Lung (tissue), 12 donors: ENCODE results near the gene WWC2. TPM values are rescaled to one million over a fixed set of nuclear protein-coding genes. Genes with fewer than 3 reads are reported as not detected.

Source experiments
- ATAC-seq: fragments of 200-7000 bp; cut with Tn5 transposase; one replicate; pipeline ENCODE4 v1.9.1; 2020; ENCODE audit warnings: moderate number of reproducible peaks; ENCODE audit not compliant: insufficient read depth, low FRiP score
- DNase-seq, 3 donors: peaks; one replicate each; pipeline ENCODE4 v3.0.0-alpha.2; 2013 to 2017
- H3K27ac ChIP-seq, 2 donors: one replicate each; pipeline ENCODE4 v1.5.1; 2013; ENCODE audit warnings: mild to moderate bottlenecking in 2 of 2, moderate library complexity in 2 of 2, control low read depth in 1 of 2, inconsistent platforms in 1 of 2, low read depth in 1 of 2, low read length in 1 of 2
- H3K27me3 ChIP-seq, 3 donors: one replicate each; pipeline ENCODE4 v1.5.1; 2013; ENCODE audit warnings: low read length in 2 of 3; ENCODE audit not compliant: control insufficient read depth in 3 of 3, insufficient read depth in 3 of 3
- H3K36me3 ChIP-seq, 4 donors: one replicate each; pipeline ENCODE4 v1.5.1; 2013; ENCODE audit warnings: low read length in 4 of 4, mild to moderate bottlenecking in 1 of 4, moderate library complexity in 1 of 4; ENCODE audit not compliant: control insufficient read depth in 4 of 4, insufficient read depth in 4 of 4
- H3K4me1 ChIP-seq, 5 donors: one replicate each; pipeline ENCODE4 v1.5.1; 2013; ENCODE audit warnings: low read length in 5 of 5, mild to moderate bottlenecking in 2 of 5, moderate library complexity in 1 of 5; ENCODE audit not compliant: control insufficient read depth in 5 of 5, insufficient read depth in 5 of 5
- H3K4me3 ChIP-seq: one replicate; pipeline ENCODE4 v1.5.1; 2013; ENCODE audit warnings: mild to moderate bottlenecking, control low read depth, moderate library complexity
- H3K9ac ChIP-seq, 2 donors: one replicate each; pipeline ENCODE4 v1.5.1; 2013; ENCODE audit warnings: low read length in 2 of 2, control low read depth in 1 of 2; ENCODE audit not compliant: insufficient read depth in 1 of 2
- H3K9me3 ChIP-seq, 4 donors: one replicate each; pipeline ENCODE4 v1.5.1; 2013; ENCODE audit warnings: low read length in 3 of 4, mild to moderate bottlenecking in 1 of 4, moderate library complexity in 1 of 4; ENCODE audit not compliant: control insufficient read depth in 4 of 4, insufficient read depth in 3 of 4
- WGBS, 2 donors: extraction: QIAGEN DNeasy Blood & Tissue Kit; methylation state at CpG; one replicate each; pipeline ENCODE4 v1.1.7; 2013; 5-methylcytosine and 5-hydroxymethylcytosine counted together
- polyA plus RNA-seq, 2 donors: library from polyadenylated mRNA; stranded (reverse); fragments of 200-250 nt; gene quantifications; one replicate each; pipeline ENCODE4 v1.2.1, GENCODE V29; 2013
- total RNA-seq, 2 donors: library from RNA; depleted of rRNA in 1 of 2; stranded (reverse); fragments of >200 nt in 1 of 2; gene quantifications; one replicate each; pipeline ENCODE4 v1.2.1, GENCODE V29; 2014 to 2021
- TF ChIP-seq, protein P1 (sequence below): IDR thresholded peaks from 2 replicates; pipeline ENCODE4 v1.5.1; 2012; ENCODE audit warnings: mild to moderate bottlenecking; ENCODE audit errors: control extremely low read depth, extremely low read depth
- donor health status: control.
- donor health status: control.
- donor health status: Bipolar disorder and iron deficiency.
- donor health status: healthy.
- donor health status: DM: yes; HTN: yes; CAD: no.

WWC2 gene
- total and polyA plus RNA-seq, 4 donors, result 15.6 to 124 (median 45.2) TPM

DNA sequence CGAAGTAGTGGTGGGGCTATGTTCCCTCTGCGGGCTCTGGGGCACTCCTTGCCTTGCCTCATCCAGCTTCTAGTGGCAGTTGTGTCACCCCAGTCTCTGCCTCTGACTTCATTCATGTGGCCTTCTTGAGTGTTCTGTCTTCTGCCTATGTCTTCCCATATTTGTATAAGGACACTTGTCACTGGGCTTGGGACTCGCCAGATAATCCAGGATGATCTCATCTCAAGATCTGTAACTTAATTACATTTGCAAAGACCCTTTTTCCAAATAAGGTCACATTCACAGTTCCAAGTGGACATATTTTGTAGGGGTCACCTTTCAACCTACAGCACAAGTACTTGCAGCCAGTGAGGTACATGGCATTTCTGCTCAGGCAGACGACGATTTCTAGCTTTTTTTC, 253.5 kb downstream of the WWC2 start:
- no peak for ATAC-seq
- Histone ChIP-seq H3K36me3 (no peaks in the 10 kb centered on the region), H3K27ac (no peak overlapping the region), H3K9ac (no peak overlapping the region), H3K4me1 (peaks cover 0 to 4% (median 0%) of the 10 kb centered on the region in 5 donors), H3K4me3 (no peak overlapping the region), H3K27me3 (no peaks in the 10 kb centered on the region), H3K9me3 (peaks cover 0 to 1% (median 0%) of the 10 kb centered on the region in 4 donors)
- DNase-seq, result no peak
- TF ChIP-seq, protein P1, sequence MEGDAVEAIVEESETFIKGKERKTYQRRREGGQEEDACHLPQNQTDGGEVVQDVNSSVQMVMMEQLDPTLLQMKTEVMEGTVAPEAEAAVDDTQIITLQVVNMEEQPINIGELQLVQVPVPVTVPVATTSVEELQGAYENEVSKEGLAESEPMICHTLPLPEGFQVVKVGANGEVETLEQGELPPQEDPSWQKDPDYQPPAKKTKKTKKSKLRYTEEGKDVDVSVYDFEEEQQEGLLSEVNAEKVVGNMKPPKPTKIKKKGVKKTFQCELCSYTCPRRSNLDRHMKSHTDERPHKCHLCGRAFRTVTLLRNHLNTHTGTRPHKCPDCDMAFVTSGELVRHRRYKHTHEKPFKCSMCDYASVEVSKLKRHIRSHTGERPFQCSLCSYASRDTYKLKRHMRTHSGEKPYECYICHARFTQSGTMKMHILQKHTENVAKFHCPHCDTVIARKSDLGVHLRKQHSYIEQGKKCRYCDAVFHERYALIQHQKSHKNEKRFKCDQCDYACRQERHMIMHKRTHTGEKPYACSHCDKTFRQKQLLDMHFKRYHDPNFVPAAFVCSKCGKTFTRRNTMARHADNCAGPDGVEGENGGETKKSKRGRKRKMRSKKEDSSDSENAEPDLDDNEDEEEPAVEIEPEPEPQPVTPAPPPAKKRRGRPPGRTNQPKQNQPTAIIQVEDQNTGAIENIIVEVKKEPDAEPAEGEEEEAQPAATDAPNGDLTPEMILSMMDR, result no peak
- WGBS, 2 donors, result 85 to 91% methylated on average over 5 of the region's 5 CpGs

DNA sequence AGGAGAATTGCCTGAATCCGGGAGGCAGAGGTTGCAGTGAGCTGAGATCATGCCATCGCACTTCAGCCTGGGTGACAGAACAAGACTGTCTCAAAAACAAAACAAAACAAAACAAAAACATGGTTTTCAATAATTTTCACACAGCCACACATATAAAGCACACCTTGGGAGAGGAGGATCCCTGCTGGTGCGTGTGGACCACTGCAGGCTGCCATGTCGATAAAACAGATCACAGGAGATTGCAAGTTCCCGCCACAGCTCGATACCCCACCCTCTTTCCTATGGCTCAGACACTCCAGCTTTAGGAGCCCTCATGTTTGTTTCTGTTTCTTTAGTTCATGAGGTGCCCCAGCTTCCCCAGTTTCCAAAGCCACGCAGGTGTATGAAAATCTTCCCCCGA, 254.5 kb downstream of the WWC2 start:
- 86 to 91% methylated on average over 8 of the region's 8 CpGs for WGBS, 2 donors

GRCh38 chr4:183354219-183354618, 255.2 kb downstream of the WWC2 start:
- Histone ChIP-seq H3K27me3 (no peaks in the 10 kb centered on the region), H3K27ac (no peak overlapping the region), H3K4me1 (no peaks in the 10 kb centered on the region), H3K36me3 (no peaks in the 10 kb centered on the region), H3K9ac (no peak overlapping the region), H3K9me3 (no peaks in the 10 kb centered on the region), H3K4me3 (no peak overlapping the region)
- TF ChIP-seq, protein P1, result no peak
- DNase-seq (peak in 2 of 3 donors; percentile 18 to 47), ATAC-seq (no peak)
- WGBS, 2 donors, result 58 to 77% methylated on average over 9 of the region's 9 CpGs

More for the DNA sequence above, 254.5 kb downstream of the WWC2 start:
- TF ChIP-seq, protein P1, result no peak
- Histone ChIP-seq H3K36me3 (no peaks in the 10 kb centered on the region), H3K9ac (no peak overlapping the region), H3K27ac (no peak overlapping the region), H3K4me3 (no peak overlapping the region), H3K27me3 (no peaks in the 10 kb centered on the region), H3K4me1 (peaks cover 0 to 3% (median 0%) of the 10 kb centered on the region in 5 donors), H3K9me3 (peaks cover 0 to under 1% (median 0%) of the 10 kb centered on the region in 4 donors)
- no peak for ATAC-seq
- DNase-seq, result no peak

DNA sequence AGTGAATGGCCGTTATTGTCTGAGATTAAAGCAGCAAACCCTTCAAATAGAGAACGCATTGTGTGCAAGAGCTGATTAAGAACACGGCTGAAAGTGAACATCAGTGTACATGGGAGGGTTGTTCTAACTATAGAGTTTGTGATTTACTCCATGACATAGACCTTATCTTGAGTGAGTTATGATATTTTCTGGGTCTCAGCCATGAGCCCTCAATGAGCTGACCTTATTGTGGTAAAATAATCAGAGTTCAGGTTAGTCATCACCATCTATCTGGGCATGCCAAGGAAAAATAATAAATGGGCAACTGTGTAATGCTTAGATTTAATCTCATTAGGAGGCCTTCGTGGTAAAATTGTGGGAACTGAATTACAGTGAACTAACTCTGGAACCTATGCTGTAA, 256.3 kb downstream of the WWC2 start:
- Histone ChIP-seq H3K36me3 (no peaks in the 10 kb centered on the region), H3K27ac (no peak overlapping the region), H3K4me1 (no peaks in the 10 kb centered on the region), H3K9ac (no peak overlapping the region), H3K9me3 (no peaks in the 10 kb centered on the region), H3K4me3 (no peak overlapping the region), H3K27me3 (no peaks in the 10 kb centered on the region)
- ATAC-seq (peak; percentile 24), DNase-seq (no peak)
- WGBS, 2 donors, result 64 to 84% methylated on average over 4 of the region's 4 CpGs
- TF ChIP-seq, protein P1, result no peak
